Activated T-helper 1 cell treated with anti-CD3 and anti-CD28 coated beads, Interleukin-12 subunit alpha, Interleukin-12 subunit beta, Interleukin-2, Interleukin-4 antibody, amounts not matched to agents 30 ng/mL and 10 ng/mL and 1 ng/mL, durations not matched to agents 14 hours and 24 hours and 36 hours (primary cell): Measurements from ENCODE around the gene IFT27. TPM values are rescaled to one million over a fixed set of nuclear protein-coding genes. Genes with fewer than 3 reads are reported as not detected.

ENCODE experiments used
- total RNA-seq: library from RNA; stranded (reverse); gene quantifications from 2 replicates; pipeline ENCODE4 v1.2.3, GENCODE V29; 2022

Gene IFT27
- total RNA-seq, 1 donor from 2014 or later = 26.0 TPM

Other genes starting within 250 kb of the IFT27 start
- gene EIF3D, start 247.0 kb downstream of the IFT27 start, total RNA-seq = 322 and 323 TPM in 2 replicates
- not detected in 2 replicates for gene CACNG2, start 72.4 kb downstream of the IFT27 start, total RNA-seq
- not detected in 2 replicates for gene PVALB, start 40.9 kb upstream of the IFT27 start, total RNA-seq
- gene NCF4, start 84.9 kb upstream of the IFT27 start, total RNA-seq = 15.6 and 17.3 TPM in 2 replicates
- gene CSF2RB, start 137.5 kb upstream of the IFT27 start, total RNA-seq = 11.7 and 11.8 TPM in 2 replicates
- 6.9 and 8.2 TPM in 2 replicates for gene TST, start 243.3 kb upstream of the IFT27 start, total RNA-seq
- gene MPST, start 243.6 kb upstream of the IFT27 start, total RNA-seq = 18.0 and 20.1 TPM in 2 replicates